Stimulated activated CD4-positive, alpha-beta T cell treated with anti-CD3 and anti-CD28 coated beads, Interleukin-1b, Interleukin-23, amount 100 ng/mL, for 1 hour (primary cell): ENCODE measurements around the gene TMEM40.
A peak's percentile ranks its signal among the peaks of the same experiment; 100 is the strongest.
"Not testable (repeated sequence)": the region's sequence is repeated elsewhere in the genome, so short reads cannot be mapped to it uniquely, and the experiment has no call there.

Experiments used
- DNase-seq, 2 donors: peaks; one replicate each; pipeline ENCODE4 v3.0.0-alpha.2; 2020; ENCODE audit warnings: low read depth in 2 of 2

TMEM40 gene

GRCh38 chr3:12719541-12719940 is 39.5 kb downstream of the TMEM40 start:
- no peak for DNase-seq

- no peak for DNase-seq
Observed at GRCh38 chr3:12716605-12717151, 42.4 kb downstream of the TMEM40 start.

- DNase-seq = no peak
Observed at GRCh38 chr3:12714278-12714677, 44.8 kb downstream of the TMEM40 start.

GRCh38 chr3:12710062-12710461 is 49.0 kb downstream of the TMEM40 start:
- no peak for DNase-seq

- DNase-seq = no peak
Observed at GRCh38 chr3:12709334-12709733, 49.7 kb downstream of the TMEM40 start.

GRCh38 chr3:12708584-12709192 is 50.4 kb downstream of the TMEM40 start:
- DNase-seq = no peak

- DNase-seq = no peak
Observed at GRCh38 chr3:12707449-12707848, 51.6 kb downstream of the TMEM40 start.

- peak in 1 of 2 donors; percentile 4 for DNase-seq
Observed at GRCh38 chr3:12706504-12707253, 52.4 kb downstream of the TMEM40 start.

GRCh38 chr3:12705981-12706380 is 53.1 kb downstream of the TMEM40 start:
- no peak for DNase-seq

GRCh38 chr3:12705374-12705926 is 53.6 kb downstream of the TMEM40 start:
- DNase-seq = no peak

GRCh38 chr3:12702501-12702900 is 56.6 kb downstream of the TMEM40 start:
- no peak for DNase-seq

GRCh38 chr3:12701601-12702000 is 57.5 kb downstream of the TMEM40 start:
- DNase-seq = not testable (repeated sequence)

- DNase-seq = no peak
Observed at GRCh38 chr3:12700800-12701199, 58.3 kb downstream of the TMEM40 start.

- DNase-seq = no peak
Observed at GRCh38 chr3:12695916-12696315, 63.1 kb downstream of the TMEM40 start.

GRCh38 chr3:12695112-12695511 is 63.9 kb downstream of the TMEM40 start:
- DNase-seq = no peak

- DNase-seq = no peak
Observed at GRCh38 chr3:12692444-12692843, 66.6 kb downstream of the TMEM40 start.

GRCh38 chr3:12689997-12690711 is 68.9 kb downstream of the TMEM40 start:
- DNase-seq = no peak

GRCh38 chr3:12687948-12688347 is 71.1 kb downstream of the TMEM40 start:
- no peak for DNase-seq

GRCh38 chr3:12686096-12686495 is 73.0 kb downstream of the TMEM40 start:
- DNase-seq = no peak
